Measurements from ENCODE around the gene SLC13A2.
"Not testable (repeated sequence)": the region's sequence is repeated elsewhere in the genome, so short reads cannot be mapped to it uniquely, and the experiment has no call there.

Gene SLC13A2

GRCh38 chr17:28473542-28473941, at the start of gene SLC13A2:
TSS of gene SLC13A2 (plus strand) at chr17:28473644. CDS start at chr17:28473713, 69 bp downstream.
- no peak for DNase-seq (ENCODE audit: low read depth in 1 of 2, low spot score in 1 of 2)

- DNase-seq (ENCODE audit: low read depth in 1 of 2, low spot score in 1 of 2): no peak
These were observed 48.2 kb upstream of the SLC13A2 start for GRCh38 chr17:28425206-28425605.

DNA sequence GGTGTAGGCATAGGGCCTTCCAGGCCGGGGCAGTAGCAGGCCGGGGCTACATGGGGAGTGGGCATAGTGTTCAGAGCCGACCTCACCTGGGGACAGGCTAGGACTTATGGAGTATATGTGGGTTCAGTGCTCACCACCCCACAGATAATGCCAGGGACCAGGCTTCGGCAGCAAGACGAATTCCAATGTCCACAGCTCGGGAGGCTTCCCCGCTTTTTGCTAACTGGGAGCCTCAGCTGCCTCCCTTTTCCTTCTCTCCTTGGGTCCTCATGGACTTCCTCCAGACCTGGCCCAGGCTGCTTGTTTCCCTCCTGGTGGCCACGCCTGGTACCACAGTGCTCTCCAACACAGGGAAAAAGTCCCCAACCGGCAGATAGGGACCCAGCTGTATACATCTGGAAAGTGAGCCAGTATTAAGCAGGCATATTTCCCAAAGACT, 47.3 kb upstream of the SLC13A2 start:
- no peak for DNase-seq (ENCODE audit: low read depth in 1 of 2, low spot score in 1 of 2)

GRCh38 chr17:28427371-28427770, 46.1 kb upstream of the SLC13A2 start:
- DNase-seq (ENCODE audit: low read depth in 1 of 2, low spot score in 1 of 2): no peak

GRCh38 chr17:28427982-28428381, 45.5 kb upstream of the SLC13A2 start:
- not testable (repeated sequence) for DNase-seq (ENCODE audit: low read depth in 1 of 2, low spot score in 1 of 2)

DNA sequence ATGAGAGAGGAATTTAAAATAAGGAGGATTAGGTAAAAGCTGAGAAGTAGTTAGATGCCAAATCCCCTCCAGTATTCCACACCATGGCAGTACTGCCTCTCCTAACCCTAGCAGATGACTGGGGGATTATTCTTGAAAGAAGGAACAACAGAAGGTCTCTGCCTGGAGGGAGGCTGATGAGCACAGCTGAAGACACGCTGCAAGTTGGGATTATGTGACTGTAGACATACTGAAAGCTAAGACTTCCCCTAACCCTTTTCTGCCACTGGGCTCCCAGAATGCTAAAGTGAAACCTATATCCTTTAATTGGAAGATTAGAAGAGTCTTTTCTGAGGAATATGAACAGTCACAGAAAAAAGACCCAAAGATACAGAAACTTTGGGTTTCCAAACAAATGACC, 39.7 kb upstream of the SLC13A2 start:
- DNase-seq (ENCODE audit: low read depth in 1 of 2, low spot score in 1 of 2): no peak

DNA sequence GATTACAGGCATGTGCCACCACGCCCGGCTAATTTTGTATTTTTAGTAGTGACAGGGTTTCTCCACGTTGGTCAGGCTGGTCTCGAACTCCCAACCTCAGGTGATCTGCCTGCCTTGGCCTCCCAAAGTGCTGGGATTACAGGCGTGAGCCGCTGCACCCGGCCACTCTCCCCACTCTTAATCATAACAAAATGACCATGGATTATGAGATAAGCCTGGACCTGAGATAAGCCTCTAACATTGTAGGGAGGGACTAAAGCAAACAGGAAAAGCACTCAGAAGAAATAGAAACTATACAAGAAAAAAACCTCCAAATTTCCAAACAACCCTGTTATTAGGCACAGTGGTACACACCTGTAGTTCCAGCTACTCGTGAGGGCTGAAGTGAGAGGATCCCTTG, 39.1 kb upstream of the SLC13A2 start:
- not testable (repeated sequence) for DNase-seq (ENCODE audit: low read depth in 1 of 2, low spot score in 1 of 2)

DNA sequence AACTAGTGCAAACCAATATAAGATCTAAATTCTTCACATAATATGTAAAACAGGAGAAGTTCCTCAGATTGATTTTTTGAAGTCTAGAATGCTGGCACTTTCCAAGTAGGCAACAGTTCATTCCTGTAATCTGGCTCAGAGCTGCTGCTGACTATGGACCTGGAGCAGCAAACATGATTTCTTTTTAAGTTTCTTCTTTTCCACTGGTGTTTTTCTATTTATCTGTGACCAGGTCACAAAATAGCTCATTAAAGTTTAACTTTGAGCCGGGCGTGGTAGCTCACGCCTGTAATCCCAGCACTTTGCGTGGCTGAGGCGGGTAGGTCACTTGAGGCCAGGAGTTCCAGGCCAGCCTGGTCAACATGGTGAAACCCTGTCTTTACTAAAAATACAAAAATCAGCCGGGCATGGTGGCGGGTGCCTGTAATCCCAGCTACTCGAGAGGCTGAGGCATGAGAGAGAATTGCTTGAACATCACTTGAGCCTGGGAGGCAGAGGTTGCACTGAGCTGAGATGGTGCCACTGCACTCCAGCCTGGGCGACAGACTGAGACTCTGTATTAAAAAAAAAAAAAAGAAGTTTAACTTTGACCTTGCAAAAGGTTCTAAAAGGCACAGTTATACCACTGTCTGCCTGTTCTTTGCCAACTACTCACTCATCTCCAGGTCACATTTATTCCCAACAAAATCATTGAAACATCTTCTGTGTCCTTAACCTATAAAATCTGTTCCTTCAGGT, 29.4 kb upstream of the SLC13A2 start:
- no peak for DNase-seq (ENCODE audit: low read depth in 1 of 2, low spot score in 1 of 2)

DNA sequence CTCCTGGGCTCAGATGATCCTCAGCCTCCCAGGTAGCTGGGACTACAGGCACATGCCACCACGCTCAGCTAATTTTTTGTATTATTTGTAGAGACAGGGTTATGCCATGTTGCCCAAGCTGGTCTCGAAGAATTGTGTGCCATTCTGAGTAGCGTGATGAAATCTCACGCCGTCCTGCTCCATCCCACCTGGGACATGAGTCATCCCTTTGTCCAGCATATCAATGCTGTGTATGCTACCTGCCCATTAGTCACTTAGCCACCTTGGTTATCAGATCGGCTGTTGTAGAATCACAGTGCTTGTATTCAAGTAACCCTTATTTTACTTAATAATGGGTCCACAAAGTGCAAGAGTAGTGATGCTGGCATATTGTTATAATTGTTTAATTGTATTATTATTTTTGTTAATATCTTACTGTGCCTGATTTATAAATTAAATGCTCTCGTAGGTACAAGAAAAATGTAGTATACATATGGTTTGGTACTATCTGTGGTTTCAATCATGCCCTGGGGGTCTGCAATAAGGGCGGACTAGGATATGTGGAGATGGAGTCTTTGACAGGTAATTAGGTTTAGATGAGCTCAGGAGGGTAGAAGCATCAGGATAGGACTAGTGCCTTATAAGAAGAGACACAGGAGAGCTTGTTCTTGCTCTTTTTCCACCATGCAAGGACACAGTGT, 26.6 kb upstream of the SLC13A2 start:
- DNase-seq (ENCODE audit: low read depth in 1 of 2, low spot score in 1 of 2): no peak

DNA sequence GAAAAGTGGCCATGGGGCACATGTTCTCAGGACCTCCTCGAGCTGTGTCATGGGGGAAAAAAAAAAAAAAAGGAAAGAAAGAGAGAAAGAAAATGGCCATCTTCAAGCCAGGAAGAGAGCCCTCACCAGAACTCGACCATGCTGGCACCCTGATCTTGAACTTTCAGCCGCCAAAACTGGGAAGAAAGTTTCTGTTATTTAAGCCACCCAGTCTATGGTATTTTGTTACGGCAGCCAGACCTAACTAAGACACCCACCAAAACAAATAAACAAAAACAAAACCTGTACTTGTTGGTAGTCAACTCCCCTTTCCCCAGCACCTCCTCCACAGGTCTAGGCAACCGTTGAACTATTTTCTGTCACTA, 26.1 kb upstream of the SLC13A2 start:
- no peak for DNase-seq (ENCODE audit: low read depth in 1 of 2, low spot score in 1 of 2)

GRCh38 chr17:28449859-28450258, 23.6 kb upstream of the SLC13A2 start:
- no peak for DNase-seq (ENCODE audit: low read depth in 1 of 2, low spot score in 1 of 2)

- DNase-seq (ENCODE audit: low read depth in 1 of 2, low spot score in 1 of 2): no peak
These were observed 15.6 kb upstream of the SLC13A2 start for GRCh38 chr17:28457890-28458289.

- not testable (repeated sequence) for DNase-seq (ENCODE audit: low read depth in 1 of 2, low spot score in 1 of 2)
These were observed 14.6 kb upstream of the SLC13A2 start for GRCh38 chr17:28458881-28459280.

DNA sequence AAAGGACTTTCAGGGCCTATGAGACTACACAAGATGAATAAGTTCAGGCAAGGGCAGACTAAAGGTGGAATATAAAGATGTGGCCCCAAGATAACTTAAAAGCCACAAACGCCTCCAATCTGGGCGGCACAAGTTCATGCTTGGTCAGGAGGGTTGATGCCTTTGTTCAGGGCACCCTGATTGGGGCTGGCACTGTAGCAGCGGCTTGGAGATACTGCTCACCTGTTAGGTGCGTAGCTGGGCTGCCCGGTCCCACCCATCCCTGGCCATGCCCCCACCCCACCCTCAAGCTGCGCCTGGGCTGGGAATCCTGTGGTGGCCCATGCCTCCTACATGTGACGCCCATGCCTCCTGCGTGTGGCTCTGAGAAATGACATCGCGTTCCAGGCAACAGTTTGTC, 12.5 kb upstream of the SLC13A2 start:
- DNase-seq (ENCODE audit: low read depth in 1 of 2, low spot score in 1 of 2): no peak

- DNase-seq (ENCODE audit: low read depth in 1 of 2, low spot score in 1 of 2): no peak
These were observed 7.4 kb upstream of the SLC13A2 start for GRCh38 chr17:28466001-28466400.

GRCh38 chr17:28466521-28467048, 6.9 kb upstream of the SLC13A2 start:
- no peak for DNase-seq (ENCODE audit: low read depth in 1 of 2, low spot score in 1 of 2)

DNA sequence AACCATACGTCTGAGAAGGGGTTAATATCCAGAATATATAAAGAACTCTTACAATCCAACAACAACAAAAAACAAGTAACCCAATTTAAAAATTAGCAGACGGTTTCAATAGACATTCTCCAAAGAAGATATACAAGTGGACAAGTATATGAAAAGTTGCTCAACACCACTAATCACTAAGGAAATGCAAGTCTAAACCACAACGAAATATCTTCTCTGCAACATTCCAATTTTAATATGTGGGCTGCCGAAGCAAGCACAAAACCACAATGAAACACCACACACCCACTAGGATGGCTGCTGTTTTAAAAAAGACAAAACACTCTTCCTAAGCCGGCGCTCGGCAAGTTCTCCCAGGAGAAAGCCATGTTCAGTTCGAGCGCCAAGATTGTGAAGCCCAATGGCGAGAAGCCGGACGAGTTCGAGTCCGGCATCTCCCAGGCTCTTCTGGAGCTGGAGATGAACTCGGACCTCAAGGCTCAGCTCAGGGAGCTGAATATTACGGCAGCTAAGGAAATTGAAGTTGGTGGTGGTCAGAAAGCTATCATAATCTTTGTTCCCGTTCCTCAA, 5.9 kb upstream of the SLC13A2 start:
- DNase-seq (ENCODE audit: low read depth in 1 of 2, low spot score in 1 of 2): no peak

DNA sequence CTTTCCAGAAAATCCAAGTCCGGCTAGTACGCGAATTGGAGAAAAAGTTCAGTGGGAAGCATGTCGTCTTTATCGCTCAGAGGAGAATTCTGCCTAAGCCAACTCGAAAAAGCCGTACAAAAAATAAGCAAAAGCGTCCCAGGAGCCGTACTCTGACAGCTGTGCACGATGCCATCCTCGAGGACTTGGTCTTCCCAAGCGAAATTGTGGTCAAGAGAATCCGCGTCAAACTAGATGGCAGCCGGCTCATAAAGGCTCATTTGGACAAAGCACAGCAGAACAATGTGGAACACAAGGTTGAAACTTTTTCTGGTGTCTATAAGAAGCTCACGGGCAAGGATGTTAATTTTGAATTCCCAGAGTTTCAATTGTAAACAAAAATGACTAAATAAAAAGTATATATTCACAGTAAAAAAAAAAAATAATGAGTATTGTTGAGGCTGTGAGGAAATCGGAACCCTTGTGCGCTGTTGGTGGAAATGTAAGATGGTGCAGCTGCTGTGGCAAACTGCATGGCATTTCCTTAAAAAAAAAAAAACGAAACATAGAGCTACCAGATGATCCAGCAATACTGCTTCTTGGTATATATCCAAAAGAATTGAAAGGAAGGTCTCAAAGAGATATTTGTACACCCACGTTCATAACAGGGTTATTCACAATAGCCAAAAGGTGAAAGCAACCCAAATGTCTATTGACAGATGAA, 5.3 kb upstream of the SLC13A2 start:
- not testable (repeated sequence) for DNase-seq (ENCODE audit: low read depth in 1 of 2, low spot score in 1 of 2)

DNA sequence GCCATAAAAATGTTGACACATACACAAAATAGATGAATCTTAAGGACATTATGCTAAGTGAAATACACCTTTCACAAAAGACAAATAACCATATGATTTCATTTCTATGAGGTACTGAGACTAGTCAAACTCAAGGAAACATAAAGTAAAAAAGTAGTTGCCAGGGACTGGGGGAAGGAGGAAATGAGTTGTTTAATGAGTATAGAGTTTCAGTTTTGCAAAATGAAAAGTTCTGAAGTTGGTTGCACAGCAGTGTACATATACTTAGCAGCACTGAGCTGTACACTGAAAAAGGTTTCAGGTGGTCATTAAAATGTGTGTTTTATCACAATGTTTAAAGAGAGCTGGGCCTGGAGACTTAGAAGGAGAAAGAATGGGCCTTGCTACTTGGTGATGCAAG, 4.7 kb upstream of the SLC13A2 start:
- DNase-seq (ENCODE audit: low read depth in 1 of 2, low spot score in 1 of 2): no peak

DNA sequence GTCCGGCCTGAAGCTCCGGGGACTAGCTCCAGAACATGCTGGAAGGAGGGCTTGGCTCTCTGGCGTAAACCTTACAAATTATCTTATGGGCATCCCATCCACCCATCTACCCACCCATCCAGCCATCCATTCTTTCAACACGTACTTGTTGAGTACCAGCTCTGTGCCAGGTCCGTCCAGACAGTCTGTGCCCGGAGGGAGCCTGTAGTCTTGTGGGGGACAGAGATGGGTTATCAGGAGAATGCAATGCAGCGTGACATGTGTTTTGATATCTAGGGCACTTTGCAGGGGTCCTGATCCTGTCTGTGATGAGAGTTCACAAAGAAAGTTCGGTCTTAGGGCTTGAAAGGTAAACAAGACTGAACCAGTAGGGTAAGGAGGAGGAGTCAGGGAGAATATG, 4.1 kb upstream of the SLC13A2 start:
- DNase-seq (ENCODE audit: low read depth in 1 of 2, low spot score in 1 of 2): no peak

DNA sequence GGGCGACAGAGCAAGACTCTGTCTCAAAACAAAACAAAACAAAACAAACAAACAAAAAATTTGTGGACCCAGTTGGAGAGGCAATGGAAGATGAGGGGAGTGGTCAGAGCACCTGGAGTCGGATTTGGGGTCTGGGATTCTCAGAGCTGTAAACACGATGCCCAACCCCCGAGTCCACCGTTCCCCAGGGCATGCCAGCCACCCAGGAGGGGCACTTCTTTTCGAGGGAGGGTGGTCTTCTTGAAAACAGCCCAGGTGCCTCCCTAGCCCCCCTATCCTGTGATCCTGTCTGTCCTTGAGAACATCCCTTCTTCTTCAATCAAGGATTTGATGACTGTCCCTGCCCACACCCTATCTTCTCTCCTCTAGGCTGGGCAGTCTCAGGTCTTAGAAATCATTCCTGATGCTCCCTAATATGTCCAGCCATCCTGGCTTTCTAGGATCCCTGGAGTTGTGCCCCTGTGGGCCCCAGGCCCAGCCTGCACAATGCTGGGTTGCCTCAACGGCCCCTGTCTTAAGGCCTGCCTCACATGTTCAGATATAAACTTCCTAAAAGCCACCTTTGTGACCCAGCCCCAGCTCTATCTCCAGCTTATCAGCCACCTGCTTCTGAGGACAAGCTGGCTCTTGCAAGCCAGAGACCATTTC, 3.1 kb upstream of the SLC13A2 start:
- no peak for DNase-seq (ENCODE audit: low read depth in 1 of 2, low spot score in 1 of 2)
